ENCODE results near the gene FOXS1.
"Not testable (repeated sequence)": the region's sequence is repeated elsewhere in the genome, so short reads cannot be mapped to it uniquely, and the experiment has no call there.

FOXS1 gene

DNA sequence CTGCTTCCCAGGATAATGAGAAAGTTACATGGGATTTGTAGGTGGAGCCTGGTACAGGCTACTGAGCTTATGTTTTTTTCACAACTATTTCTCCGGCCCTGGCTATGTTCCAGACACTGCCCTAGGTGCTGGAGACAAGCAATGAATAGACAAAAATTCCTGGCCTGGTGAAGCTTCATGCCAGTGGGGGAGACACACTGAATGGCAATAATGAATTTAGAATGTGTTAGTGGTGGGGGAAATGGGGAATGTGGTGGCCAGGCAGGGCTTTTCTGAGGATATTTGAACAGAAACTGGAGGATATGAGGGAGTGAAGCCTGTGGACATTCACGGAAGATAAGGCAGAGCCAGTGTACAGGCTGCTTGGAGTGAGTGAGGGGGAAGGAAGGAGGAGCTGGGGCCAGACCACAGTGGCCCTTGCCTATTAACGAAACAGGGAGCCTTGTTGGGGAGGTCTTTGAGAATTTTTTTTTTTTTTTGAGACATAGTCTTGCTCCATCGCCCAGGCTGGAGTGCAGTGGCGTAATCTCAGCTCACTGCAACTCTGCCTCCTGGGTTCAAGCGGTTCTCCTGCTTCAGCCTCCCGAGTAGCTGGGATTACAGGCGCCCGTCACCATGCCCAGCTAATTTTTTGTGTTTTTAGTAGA is 6.6 kb downstream of the FOXS1 start:
- no peak for DNase-seq

DNA sequence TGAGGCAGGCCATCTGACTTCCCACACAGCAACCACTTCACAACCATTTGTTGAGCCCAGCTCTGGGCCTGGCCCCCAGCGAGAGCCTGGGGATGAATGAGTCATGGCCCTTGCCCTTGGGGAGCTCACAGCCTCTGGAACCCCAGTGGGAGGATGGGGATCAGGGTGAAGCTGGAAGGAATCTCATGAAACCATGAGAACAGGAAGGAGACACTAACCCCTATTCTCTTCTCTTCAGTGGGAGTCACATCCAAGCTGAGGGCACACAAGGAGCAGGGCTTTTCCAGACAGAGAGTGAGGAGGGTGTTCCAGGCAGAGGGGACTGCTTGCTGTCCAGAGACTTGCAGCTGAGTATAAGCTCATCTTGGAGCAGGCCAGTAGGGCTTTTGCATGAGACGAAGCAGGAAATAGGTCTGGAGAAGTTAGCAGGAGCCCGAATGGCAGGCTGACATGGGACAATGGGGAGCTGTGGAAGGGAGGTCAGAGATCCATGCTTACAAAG is 7.5 kb downstream of the FOXS1 start:
- no peak for DNase-seq

DNA sequence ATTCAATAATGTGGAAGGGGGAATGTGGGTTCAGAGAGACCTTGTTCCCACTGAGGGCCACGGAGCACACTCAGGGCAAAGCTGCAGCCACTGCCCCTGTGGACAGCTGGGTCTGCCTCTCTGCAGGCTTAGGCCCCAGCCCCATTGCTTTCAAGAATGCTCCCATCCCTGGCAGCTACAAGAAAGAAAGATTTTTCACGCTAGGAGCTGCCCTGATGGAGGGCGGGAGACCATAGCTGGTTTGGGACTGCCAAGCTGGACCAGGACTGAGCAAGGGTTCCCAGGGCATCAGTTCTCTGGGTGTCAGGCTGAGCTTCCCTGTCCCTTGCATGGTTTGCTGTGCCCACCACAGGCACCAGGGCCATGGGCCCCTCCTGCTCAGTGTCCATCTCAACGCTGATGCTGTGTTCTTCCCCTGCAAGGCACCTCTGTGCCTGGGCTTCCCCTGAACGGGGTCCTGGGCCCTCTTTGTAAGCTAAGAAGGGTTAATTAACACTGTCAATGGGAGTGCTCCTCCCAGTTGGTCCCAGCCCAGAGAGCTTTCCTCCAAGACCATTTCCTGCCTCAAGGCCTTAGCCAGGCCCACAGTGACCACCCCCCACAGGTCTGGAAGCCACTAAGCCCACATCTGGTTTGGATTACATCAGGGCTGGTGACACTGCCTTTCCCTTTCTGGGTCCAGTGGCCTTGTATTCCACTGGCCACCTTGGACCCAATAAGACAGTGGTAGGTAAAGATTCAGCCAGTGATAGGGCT is 8.4 kb downstream of the FOXS1 start:
- DNase-seq: no peak

DNA sequence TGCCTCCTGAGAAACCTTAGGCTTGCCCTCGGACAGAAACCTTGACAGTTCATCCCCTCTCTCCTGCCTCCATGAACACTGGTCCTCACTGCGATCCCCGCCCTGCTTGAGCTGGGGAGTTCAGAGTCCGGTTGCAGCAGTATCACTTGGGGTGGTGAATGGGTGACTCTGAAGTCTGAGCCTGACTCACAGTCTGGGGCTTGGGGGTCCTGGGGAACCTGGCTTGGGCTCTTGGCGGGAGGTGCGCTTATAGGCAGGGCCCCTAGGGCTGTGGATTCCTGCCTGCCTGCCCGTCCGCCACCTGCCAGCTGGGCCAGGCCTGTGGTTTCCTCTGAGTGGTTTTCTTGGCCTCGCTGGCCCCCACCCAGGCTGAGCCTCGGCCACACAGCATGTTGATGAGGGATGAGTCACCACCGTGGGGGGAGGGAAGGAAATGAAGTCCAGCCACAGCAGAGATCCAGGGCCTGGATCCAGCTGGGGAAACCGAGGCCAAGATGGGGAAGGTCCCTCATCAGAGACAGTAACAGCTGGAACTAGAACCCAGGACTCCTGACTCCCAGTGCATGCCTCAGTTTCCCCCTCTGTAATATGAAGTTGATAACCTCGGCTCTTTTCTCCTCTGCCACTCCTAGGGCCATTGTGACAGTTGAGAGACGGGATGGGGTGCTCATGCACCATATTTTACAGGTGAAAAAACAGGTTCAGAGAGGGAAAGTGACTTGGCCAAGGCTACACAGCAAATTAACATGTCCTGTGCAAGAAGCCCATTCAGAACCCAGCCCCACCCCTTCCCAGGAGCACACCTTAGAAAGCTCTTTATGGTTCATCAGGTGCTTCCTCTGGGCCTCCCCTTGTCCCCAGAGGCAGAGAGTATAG is 9.2 kb downstream of the FOXS1 start:
- DNase-seq: peak; percentile 43

DNA sequence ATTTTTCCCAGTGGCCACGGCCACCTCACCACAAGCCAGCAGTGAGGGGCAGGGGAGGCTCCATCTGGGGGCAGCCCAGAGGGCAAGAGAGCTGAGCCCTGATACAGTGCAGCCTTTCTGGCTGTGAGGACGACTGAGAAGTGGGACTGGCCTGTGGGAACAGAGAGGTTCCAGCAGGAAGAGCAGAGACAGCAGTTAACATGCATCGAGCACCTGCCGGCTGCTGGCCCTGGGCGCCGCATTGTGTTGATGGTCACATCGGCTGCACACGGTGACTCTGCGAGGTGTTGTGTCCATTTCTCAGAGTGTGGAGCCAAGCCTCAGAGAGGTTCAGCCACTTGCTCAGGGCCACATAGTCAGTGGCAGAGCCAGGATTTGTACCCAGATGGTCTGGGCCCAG is 9.8 kb downstream of the FOXS1 start:
- no peak for DNase-seq

DNA sequence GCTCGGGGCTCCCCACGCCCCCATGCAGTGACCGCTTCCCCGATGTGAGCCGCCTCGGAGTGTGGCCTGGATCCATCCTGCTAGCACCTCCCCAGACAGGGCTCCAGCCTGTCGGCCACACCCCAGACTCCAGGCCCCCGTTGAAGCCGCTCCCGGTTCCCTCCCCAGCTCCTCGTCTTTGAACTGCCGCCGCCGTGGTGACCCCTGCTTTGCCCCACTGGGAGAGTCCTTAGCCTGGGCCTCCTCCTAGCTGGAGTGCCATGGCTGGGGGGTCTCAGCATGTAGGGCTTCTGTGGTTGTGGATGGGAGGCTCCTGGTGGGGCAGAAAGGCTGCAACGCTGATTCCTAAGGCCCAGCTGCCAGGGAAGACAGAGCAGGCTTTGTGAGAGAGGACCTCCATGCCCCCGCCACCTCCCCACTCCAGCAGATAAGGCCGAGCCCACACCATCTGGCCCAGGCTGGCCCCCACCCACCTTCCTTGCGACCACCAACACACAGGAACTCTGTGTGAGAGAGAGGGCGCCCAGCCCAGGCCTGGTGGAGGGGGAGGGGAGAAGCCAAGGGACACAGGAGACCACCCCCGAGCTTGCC is 11.4 kb downstream of the FOXS1 start:
- no peak for DNase-seq

DNA sequence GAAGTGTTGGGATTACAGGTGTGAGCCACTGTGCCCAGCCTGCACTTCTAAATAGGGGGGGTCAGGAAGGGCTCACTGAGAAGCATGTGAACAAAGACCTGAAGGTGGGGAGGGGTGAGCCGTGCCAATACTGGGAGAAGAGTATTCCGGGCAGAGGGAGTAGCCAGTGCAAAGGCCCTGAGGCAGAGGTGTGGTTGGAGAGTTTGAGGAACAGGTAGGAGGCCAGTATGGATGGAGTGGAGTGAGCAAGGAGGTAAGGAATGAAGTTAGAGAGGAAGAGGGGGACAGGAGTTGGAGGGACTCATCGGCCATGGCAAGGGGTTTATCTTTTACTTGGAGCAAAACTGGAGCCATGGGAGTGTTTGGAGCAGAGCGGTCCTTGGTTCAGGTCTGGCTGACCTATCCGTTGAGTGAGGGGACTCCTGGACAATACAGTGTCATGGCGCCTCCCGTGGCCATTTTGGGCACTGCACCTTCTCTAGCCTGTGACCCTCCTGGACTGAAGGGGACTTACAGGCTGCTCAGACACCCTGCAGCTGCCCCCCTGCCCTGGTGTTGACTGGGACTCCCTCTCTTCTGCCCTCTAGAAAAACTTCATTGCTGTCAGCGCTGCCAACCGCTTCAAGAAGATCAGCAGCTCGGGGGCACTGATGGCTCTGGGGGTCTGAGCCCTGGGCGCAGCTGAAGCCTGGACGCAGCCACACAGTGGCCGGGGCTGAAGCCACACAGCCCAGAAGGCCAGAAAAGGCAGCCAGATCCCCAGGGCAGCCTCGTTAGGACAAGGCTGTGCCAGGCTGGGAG is 12.1 kb downstream of the FOXS1 start:
- no peak for DNase-seq

DNA sequence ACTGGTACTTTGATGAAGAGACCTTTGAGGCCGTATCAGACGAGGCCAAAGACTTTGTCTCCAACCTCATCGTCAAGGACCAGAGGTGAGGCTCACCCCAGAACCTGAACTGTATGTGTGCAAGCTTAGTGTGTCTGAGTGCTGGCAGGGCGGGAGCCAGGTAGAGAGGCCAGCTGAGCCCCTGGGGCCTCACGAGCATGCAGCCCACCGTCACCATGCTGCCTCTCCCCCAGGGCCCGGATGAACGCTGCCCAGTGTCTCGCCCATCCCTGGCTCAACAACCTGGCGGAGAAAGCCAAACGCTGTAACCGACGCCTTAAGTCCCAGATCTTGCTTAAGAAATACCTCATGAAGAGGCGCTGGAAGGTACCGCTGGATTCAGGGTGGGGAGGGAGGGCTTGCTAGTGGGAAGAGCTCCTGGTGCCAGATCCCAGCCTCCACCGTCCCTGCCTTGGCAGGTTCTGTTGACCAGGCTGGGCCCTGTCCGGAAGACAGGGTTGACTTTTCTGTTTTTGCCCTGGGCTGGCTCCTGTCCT is 13.6 kb downstream of the FOXS1 start:
- DNase-seq: no peak

DNA sequence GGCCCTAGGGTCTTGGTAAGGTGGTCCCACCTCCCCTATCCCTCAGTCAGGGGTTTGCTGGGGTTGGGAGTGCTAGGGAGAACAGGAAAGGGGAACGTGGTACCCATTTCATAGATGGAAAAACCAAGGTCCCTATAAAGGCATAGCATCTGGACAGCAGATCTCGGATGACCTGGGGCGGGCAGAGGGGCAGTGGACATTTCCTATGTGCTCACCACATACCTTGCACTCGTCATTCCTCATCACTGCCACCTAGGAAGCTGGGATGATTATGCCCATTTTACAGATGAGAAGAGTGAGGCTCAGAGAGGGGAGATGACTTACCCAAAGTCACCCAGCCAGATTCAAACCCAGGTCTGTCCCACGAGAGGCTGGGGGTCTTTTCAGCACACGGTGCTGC is 14.2 kb downstream of the FOXS1 start:
- no peak for DNase-seq

DNA sequence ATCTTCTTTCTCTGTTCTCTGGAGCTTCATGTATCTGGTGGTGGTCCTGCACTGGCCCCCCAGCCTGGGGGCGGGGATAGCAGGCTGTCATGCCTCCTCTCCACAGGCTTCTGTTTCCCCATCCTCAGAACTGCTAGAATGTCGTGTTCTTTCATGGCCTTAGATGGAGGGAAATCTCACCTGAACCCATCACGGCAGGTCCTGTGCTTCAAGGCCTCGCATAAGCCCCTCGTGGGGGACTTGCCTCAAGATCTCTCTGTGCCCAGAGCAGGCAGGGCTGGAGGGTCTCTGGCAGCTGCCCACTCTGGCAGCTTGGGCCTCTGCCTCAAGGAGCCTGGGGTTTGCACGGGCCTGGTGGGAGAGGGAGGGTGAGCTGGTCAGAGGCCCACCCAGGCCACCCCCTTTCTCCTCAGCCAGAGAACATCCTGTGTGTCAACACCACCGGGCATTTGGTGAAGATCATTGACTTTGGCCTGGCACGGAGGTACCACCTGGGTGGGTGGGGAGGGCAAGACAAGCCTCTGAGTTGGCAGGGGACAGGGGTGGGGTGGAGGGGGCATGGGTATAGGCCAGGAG is 14.9 kb downstream of the FOXS1 start:
- DNase-seq: no peak

DNA sequence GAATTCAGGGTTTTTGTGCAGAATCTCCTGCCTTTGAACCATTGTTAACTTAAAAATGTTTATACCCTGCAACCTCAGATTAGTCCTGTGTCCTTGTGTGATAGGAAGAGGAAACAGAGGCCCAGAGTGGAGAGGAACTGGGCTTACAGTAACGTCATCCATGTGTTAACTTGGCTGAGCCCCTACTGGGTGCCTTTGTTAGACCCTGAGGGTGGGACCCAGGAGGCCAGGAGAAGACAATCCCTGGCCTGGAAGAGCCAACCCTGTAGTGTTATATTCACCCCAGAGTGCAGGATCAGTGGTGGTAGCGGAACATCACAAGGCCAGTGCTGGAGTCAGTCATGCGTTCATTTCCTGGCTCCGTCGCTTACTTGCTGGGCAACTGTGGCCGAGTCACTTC is 15.7 kb downstream of the FOXS1 start:
- DNase-seq: no peak

DNA sequence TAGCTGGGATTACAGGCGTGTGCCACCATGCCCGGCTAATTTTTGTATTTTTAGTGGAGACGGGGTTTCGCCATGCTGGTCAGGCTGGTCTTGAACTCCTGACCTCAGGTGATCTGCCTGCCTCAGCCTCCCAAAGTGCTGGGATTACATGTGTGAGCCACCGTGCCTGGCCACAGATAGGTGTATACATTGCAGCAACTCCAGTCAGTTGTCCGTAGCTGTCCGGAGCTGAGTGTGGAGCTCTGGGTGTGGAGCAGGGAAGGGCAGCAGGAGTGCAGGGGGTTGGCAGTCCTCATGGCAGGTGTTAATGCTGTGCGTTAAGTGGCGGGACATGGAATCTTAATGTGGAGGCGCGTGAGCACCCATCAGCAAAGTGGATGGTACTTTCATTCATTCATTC is 17.4 kb downstream of the FOXS1 start:
- not testable (repeated sequence) for DNase-seq

DNA sequence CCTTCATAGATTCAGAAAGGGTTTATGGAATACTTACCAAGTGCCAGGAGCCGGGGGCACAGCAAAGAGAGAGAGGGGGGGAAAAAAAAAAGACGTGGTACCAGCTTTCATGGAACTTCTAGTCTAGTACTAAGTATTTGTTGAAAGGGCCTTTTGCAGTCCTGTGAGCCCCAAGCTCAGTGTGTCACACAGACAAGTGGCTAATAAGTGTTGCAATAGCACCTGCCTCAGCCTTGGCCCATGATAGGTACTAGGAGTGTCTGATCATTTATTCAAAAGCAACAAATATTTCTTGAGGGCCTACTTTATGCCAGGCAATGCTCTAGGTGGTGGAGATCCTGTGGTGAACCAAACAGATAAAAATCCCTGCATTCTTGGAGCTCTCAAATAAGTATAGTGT is 18.3 kb downstream of the FOXS1 start:
- no peak for DNase-seq

DNA sequence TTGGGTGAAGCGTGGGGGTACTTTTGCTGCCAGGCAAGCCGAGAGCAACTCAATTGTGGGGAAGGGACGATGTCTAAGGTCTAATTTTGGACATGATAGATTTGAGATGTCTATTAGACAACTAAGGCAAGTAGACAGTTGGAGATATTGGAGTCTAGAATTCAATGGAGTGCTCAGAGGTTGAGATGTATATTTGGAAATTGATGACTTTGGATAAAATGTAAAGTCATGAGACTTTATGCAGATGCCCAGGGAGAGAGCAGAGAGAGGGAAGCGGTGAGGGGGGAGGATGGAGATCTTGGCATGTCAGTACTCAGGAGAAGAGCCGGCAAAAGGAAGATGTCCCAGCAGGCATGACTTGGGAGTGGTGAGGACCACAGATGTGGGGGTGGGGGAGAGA is 19.3 kb downstream of the FOXS1 start:
- DNase-seq: no peak

DNA sequence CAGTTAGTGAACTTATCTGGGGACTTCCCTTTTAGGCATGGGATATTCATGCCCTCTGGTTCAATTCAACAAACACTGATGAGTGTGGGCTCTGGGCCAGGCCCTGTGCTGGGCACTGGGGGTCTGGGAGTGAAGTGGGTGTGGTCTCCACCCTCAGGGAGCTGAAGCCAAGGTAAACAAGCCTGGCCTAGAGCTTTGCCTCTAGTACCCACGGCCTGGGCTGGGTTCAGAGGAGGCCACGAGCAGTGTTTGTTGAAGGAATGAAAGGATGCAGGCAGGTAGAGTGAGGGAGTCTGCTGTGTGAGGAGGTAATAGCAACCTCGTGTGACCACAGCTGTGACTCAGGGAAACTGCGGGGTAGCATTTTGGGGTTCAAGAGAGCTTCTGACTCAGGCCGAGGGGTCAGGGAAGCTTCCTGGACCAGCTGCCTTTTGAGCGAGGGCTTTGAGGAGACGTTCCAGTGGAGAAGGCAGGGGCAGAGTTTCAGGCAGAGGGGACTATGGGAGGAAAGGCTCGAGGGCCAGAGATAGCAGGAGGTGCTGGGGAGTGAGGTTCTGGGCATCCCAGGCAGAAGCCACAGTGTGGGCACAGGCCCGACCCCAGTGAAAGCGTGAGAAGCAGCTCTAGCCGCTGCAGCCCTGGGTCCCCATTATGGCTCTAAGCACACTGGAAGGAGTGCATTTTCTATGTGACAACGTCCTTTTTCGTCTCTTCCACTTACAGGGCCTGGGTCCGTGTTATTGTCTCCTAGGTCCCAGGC is 20.7 kb downstream of the FOXS1 start:
- DNase-seq: no peak

DNA sequence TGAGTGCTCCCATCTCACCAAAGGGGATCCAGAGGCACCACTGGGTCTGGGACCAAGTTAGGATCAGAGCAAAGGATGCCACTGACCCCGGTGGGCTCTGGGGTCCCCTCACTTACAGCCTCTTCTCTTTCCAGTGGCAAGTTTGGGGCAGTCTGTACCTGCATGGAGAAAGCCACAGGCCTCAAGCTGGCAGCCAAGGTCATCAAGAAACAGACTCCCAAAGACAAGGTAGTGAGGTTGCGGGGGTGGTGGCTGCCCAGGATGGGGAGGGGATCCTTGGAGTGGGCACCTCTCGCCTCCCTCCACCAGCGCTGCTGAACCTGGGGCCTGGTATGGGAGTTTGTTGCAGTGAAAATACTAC is 21.3 kb downstream of the FOXS1 start:
- DNase-seq: no peak

DNA sequence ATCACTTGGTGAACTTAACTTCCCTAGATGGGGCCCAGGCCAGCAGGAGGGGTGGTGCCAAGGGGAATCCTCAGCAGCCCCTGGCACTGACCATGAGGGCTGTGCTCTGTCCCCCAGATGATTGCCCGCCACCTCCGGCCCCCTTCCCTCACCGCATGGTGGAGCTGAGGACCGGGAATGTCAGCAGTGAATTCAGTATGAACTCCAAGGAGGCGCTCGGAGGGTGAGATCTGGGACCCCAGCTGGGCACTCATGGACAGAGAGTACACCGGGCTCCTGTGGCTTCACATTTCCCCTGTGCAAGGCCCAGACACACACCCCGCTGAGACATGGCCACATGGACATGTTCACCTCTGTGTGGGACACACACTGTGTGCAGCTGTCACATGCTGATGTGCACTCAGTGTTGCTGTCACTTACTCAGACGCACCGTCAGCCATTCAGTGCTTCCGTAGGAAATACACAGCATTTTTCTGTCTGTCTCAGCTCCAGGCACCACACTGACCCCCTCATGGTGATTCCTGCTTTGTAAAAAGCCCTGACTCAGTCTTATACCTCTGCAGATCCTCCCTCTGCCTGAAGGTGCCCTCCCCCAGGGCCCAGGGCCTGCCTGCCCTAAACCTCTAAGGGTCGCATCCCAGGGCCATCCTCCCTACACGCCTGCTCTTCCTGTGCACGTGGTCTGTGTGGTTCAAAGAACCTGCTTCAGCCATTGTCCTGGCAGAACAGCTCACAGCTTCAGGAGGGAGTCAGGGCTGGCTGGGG is 21.9 kb downstream of the FOXS1 start:
- DNase-seq: no peak

DNA sequence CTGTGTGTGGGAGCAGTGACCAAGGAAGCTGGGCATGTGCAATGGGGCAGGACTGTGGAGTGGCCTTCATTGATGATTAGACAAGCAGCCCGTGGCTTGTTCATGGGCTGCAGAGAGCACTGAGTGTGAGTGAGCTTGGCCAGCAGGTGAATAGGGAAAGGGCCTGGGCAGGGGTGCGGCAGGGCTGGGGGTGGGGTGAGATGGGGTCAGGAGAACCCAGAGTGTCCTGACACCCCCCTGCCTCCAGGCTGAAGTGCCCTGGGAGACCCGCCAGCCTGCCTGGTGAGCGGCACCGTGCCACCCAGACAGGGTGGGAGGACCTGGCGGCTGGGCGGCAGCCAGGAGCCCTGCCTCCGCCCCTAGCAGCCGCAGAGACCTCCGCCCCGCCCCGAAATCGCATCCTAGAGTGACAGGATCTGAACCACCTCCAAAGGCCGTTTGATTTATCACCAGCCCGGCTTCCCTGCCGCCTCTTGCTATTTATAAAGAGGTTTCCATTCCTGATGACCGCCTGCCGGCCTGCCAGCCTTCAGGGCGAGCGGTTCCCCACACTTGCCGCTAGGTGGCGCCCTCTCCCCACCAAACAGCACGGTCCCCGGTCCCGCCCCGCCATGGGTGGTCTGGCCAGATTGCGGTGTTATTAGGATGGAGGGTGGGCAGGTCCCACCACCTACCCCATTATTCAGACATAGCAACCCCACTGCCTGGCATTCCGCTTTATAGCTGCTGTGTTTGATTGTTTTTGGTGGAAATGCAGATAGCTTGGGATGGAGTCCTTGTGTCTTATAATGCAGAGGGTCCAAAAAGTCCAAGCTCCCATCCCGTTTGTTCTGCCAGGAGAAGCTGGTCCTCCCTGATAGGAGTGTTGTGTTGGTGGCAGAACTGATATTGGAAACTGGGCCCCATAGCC is 22.7 kb downstream of the FOXS1 start:
- DNase-seq: peak; percentile 75

DNA sequence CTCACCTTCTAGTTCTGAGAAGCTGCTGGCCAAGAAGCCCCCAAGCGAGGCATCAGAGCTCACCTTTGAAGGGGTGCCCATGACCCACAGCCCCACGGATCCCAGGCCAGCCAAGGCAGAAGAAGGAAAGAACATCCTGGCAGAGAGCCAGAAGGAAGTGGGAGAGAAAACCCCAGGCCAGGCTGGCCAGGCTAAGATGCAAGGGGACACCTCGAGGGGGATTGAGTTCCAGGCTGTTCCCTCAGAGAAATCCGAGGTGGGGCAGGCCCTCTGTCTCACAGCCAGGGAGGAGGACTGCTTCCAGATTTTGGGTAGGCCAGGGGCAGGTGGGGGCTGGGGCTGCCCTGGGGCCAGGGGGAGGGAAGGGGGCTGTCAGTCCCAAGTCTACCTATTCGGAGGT is 24.0 kb downstream of the FOXS1 start:
- no peak for DNase-seq
